Left ventricle myocardium inferior (tissue), 1 donor: ENCODE results near the gene GALK1. TPM values are rescaled to one million over a fixed set of nuclear protein-coding genes. Genes with fewer than 3 reads are reported as not detected.

ENCODE experiments used
- DNase-seq: peaks from one replicate; pipeline ENCODE4 v3.0.0-alpha.2; 2020
- H3K27ac ChIP-seq: fragments of 200-600 bp; replicated peaks from 2 replicates; pipeline ENCODE4 v1.8.0; 2021
- H3K27me3 ChIP-seq: fragments of 200-600 bp; 2 replicates; pipeline ENCODE4 v1.8.0; 2021; ENCODE audit warnings: low read depth
- H3K36me3 ChIP-seq: fragments of 200-600 bp; 2 replicates; pipeline ENCODE4 v1.8.0; 2021
- H3K4me1 ChIP-seq: fragments of 200-600 bp; 2 replicates; pipeline ENCODE4 v1.8.0; 2021
- H3K4me3 ChIP-seq: fragments of 200-600 bp; 2 replicates; pipeline ENCODE4 v1.8.0; 2021; ENCODE audit warnings: mild to moderate bottlenecking, moderate library complexity
- H3K9me3 ChIP-seq: fragments of 200-600 bp; replicated peaks from 2 replicates; pipeline ENCODE4 v1.8.0; 2021
- intact Hi-C: fragments of 100-400 bp; cut with micrococcal nuclease; formaldehyde crosslinking; loops from one replicate; pipeline ENCODE4 v1.11.0; 2022
- total RNA-seq: library from RNA; stranded (reverse); fragmentation: NEBNext Ultra II Directional; extraction: Animal tissue kit (Norgen Biotek cat#: 25700); gene quantifications from one replicate; pipeline ENCODE4 v1.2.1, GENCODE V29; 2021
- TF ChIP-seq, protein P1 (sequence below): fragments of 200-600 bp; IDR thresholded peaks from 2 replicates; pipeline ENCODE4 v1.8.0; 2021; ENCODE audit warnings: antibody characterized with exemption, mild to moderate bottlenecking, borderline replicate concordance
- donor health status: DM: no; HTN: yes; CAD: no; lungs with severe emphysema.

The GALK1 gene
- total RNA-seq, 1 donor from 2014 or later, result 19.1 TPM

DNA sequence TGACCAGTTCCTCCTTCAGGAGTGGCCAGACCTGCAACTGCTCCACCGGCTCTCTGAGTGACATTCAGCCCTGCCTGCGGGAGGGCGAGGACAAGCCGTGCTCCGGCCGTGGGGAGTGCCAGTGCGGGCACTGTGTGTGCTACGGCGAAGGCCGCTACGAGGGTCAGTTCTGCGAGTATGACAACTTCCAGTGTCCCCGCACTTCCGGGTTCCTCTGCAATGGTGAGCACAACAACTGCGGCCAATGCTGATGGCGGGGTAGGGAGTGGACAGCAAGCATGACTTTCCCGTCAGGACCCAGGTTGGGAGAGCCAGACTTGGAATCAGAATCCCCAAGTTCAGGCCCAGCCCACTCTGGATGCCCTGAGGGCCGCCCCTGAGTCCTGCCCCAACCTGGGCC is 31.5 kb downstream of the GALK1 start:
- Histone ChIP-seq H3K9me3 (no peaks in the 10 kb centered on the region), H3K36me3 (peaks cover 4% of the 10 kb centered on the region), H3K27me3 (no peaks in the 10 kb centered on the region), H3K4me1 (no peaks in the 10 kb centered on the region), H3K4me3 (no peak overlapping the region), H3K27ac (no peak overlapping the region)
- intact Hi-C loops, result no loop called here
- TF ChIP-seq, protein P1, sequence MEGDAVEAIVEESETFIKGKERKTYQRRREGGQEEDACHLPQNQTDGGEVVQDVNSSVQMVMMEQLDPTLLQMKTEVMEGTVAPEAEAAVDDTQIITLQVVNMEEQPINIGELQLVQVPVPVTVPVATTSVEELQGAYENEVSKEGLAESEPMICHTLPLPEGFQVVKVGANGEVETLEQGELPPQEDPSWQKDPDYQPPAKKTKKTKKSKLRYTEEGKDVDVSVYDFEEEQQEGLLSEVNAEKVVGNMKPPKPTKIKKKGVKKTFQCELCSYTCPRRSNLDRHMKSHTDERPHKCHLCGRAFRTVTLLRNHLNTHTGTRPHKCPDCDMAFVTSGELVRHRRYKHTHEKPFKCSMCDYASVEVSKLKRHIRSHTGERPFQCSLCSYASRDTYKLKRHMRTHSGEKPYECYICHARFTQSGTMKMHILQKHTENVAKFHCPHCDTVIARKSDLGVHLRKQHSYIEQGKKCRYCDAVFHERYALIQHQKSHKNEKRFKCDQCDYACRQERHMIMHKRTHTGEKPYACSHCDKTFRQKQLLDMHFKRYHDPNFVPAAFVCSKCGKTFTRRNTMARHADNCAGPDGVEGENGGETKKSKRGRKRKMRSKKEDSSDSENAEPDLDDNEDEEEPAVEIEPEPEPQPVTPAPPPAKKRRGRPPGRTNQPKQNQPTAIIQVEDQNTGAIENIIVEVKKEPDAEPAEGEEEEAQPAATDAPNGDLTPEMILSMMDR, result no peak
- DNase-seq, result no peak

DNA sequence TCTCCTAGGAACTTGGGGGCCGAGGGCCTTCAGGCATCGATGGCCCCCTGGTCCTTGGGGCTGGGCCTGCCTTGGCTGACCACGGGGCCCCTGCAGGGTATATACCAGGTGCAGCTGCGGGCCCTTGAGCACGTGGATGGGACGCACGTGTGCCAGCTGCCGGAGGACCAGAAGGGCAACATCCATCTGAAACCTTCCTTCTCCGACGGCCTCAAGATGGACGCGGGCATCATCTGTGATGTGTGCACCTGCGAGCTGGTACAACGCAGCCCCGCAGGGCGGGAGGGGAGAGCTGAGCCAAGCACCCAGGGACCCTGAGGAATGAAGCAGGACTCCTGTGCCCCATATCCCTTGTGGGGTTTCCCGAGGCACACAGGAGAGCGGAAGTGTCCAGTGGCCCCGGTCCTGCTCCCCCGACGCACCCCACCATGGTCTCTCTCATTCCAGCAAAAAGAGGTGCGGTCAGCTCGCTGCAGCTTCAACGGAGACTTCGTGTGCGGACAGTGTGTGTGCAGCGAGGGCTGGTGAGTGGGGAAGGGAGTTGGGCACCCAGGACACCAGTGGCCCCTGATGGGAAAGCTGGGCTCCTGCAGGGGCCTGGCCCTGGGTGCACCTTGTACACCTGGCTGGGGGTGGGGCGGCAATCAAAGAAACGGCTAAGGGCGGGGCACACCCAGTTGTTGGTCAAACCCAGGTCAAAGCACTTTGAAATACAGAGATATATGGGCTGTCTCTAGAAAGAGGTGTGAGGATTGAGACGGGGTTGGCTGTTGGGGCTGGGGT is 33.1 kb downstream of the GALK1 start:
- Histone ChIP-seq H3K4me3 (no peak overlapping the region), H3K4me1 (no peaks in the 10 kb centered on the region), H3K36me3 (peaks cover 4% of the 10 kb centered on the region), H3K9me3 (no peaks in the 10 kb centered on the region), H3K27me3 (no peaks in the 10 kb centered on the region), H3K27ac (no peak overlapping the region)
- TF ChIP-seq, protein P1, result no peak
- DNase-seq, result no peak
- intact Hi-C loops, result no loop called here

GRCh38 chr17:75731086-75731715 is 33.8 kb downstream of the GALK1 start:
- DNase-seq, result no peak
- no peaks in the 10 kb centered on the region for H3K4me1 ChIP-seq
- H3K27me3 ChIP-seq, result no peaks in the 10 kb centered on the region
- H3K9me3 ChIP-seq, result no peaks in the 10 kb centered on the region
- H3K27ac ChIP-seq, result no peak overlapping the region
- intact Hi-C loops, result no loop called here
- no peak overlapping the region for H3K4me3 ChIP-seq
- TF ChIP-seq, protein P1, result no peak
- H3K36me3 ChIP-seq, result peaks cover 3% of the 10 kb centered on the region

GRCh38 chr17:75730065-75730464 is 34.9 kb downstream of the GALK1 start:
- Histone ChIP-seq H3K27ac (no peak overlapping the region), H3K36me3 (peaks cover 7% of the 10 kb centered on the region), H3K4me1 (no peaks in the 10 kb centered on the region), H3K27me3 (no peaks in the 10 kb centered on the region), H3K9me3 (no peaks in the 10 kb centered on the region), H3K4me3 (no peak overlapping the region)
- TF ChIP-seq, protein P1, result no peak
- no peak for DNase-seq
- intact Hi-C loops, result no loop called here

GRCh38 chr17:75729351-75729750 is 35.6 kb downstream of the GALK1 start:
- peaks cover 7% of the 10 kb centered on the region for H3K36me3 ChIP-seq
- intact Hi-C loops, result no loop called here
- no peaks in the 10 kb centered on the region for H3K4me1 ChIP-seq
- DNase-seq, result no peak
- H3K9me3 ChIP-seq, result no peaks in the 10 kb centered on the region
- H3K27me3 ChIP-seq, result no peaks in the 10 kb centered on the region
- TF ChIP-seq, protein P1, result no peak
- H3K27ac ChIP-seq, result no peak overlapping the region
- H3K4me3 ChIP-seq, result no peak overlapping the region
